ENCODE results near the gene RIBC2. TPM values are rescaled to one million over a fixed set of nuclear protein-coding genes. Genes with fewer than 3 reads are reported as not detected.

The RIBC2 gene
- total and polyA plus RNA-seq, 2 of the 13 experiments (the other 11 are each of a cell fraction or from before 2014, with no cell fraction given): 0.55 TPM; not detected in 1

DNA sequence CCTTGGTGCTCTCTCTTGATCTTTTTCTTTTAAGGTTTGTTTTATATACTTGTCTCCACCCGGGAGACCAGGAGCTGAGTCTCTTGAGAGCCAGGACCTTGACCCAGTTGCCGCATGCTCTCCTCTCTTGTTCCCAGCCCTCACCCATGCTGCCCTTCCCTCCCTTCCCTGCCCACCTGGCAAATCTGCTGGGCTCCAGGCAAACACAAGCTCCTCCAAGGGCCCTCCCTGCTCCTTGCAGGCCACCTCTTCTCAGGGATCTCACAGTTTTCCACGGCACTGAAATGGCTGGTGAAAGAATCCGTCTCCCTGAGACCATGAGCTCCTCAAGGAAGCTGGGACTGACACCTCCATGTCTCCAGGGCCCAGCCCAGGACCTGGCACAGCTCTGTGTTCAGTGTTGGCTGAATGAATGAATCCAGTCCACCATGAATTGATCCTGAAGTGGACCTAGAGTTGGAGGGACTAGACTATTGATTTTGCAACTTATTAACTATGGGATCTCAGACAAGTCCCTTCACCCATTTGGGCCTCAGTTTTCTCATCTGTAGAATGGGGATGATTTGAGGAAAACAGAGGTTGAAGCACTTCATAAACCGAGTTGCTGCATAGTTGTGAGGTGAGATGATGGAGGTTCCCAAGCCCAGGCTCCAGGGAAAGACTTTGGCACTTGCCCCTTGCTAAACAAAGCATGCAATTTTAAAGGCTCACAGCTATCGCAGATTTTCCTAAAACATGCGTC, 64.0 kb downstream of the RIBC2 start:
- Histone ChIP-seq H3K36me3 (replicated peaks in 1 of 2; ENCODE audit: control insufficient read depth in 1 of 2, insufficient read depth in 2 of 2, low read length in 2 of 2) (no peaks in the 10 kb centered on the region), H3K4me2 (ENCODE audit: low read depth, low read length) (peak overlapping the region; percentile 49), H3K4me1 (ENCODE audit: insufficient read depth, low read length) (peaks cover 76% of the 10 kb centered on the region), H3K27me3 (ENCODE audit: control insufficient read depth in 1 of 2, insufficient read depth in 2 of 2, low read length in 2 of 2) (no peaks in the 10 kb centered on the region), H3K27ac (ENCODE audit: extremely low read length, insufficient read depth, low read length) (peak overlapping the region; percentile 16), H3K79me2 (ENCODE audit: insufficient read depth, low read length) (no peaks in the 10 kb centered on the region), H3K9me3 (ENCODE audit: low read length) (no peaks in the 10 kb centered on the region), H4K20me1 (ENCODE audit: insufficient read depth, low read length) (no peaks in the 10 kb centered on the region), H3K4me3 (replicated peaks in 1 of 3; ENCODE audit: insufficient read depth in 1 of 3, low read depth in 2 of 3, low read length in 3 of 3) (no peak overlapping the region; a peak in 1 of 6 replicates), H2AFZ (ENCODE audit: low read length) (no peak overlapping the region), H3K9ac (ENCODE audit: insufficient read depth, low read depth, low read length) (no peak overlapping the region)
- 37% methylated on average over 6 of the region's 7 CpGs for WGBS (ENCODE audit: low lambda C conversion rate)
- ChIA-PET CTCF (ENCODE audit: low intra/inter-chr PET ratio, low total read pairs) (no interaction called here), POLR2A (interaction anchor here (0.7 to 1.1 kb wide), 3 partner anchors 24 to 204 kb away, joined by 3 read pairs; no protein-coding TSS in a partner anchor)
- FAIRE-seq: no peak
- intact Hi-C loops (cut with micrococcal nuclease; ENCODE audit: unreplicated experiment) (loop anchor here (1.0 kb wide), 1 partner anchor 25 kb away; the partner anchor contains the start of gene FBLN1), in situ Hi-C loops (cut with HindIII; ENCODE audit: extremely low pct_ligation_motif_present, low pct_unique_long_range_greater_than_20kb) (no loop called here)
- DNase-seq (ENCODE audit: low spot score): no peak
- no peak for ATAC-seq
- no TSS peak for BruUV-seq (replicated peaks)
- 0 out of 2 replicates have a peak, but pooled peaks have one; percentile 4 for TF ChIP-seq FOXJ3 (CRISPR knock-in tag; IDR thresholded peaks at IDR 0.05; ENCODE audit: borderline replicate concordance)
- TF ChIP-seq KAT8 (CRISPR knock-in tag; IDR thresholded peaks at IDR 0.05): no peak
- peak; percentile 69; the same call in 1 of the 2 replicates for TF ChIP-seq KDM1A (CRISPR knock-in tag; IDR thresholded peaks at IDR 0.05)
- TF ChIP-seq ZNF263 (CRISPR knock-in tag; IDR thresholded peaks at IDR 0.05): no peak
- peak; percentile 76; the same call in 1 of the 2 replicates for TF ChIP-seq CHD4 (IDR thresholded peaks at IDR 0.05; ENCODE audit: borderline replicate concordance, low read length)
- no peak for TF ChIP-seq ZNF350 (CRISPR knock-in tag; IDR thresholded peaks at IDR 0.05; ENCODE audit: borderline replicate concordance, low read depth)
- peak; percentile 98 for TF ChIP-seq ZNF629 (CRISPR knock-in tag; conservative IDR thresholded peaks at IDR 0.05)
- TF ChIP-seq ZMYM3 (CRISPR knock-in tag; IDR thresholded peaks at IDR 0.05): peak; percentile 83
- 0 out of 2 replicates have a peak, but pooled peaks have one; percentile 46 for TF ChIP-seq NRL (CRISPR knock-in tag; IDR thresholded peaks at IDR 0.05; ENCODE audit: borderline replicate concordance)
- TF ChIP-seq ZMYM2 (CRISPR knock-in tag; IDR thresholded peaks at IDR 0.05): 0 out of 2 replicates have a peak, but pooled peaks have one; percentile 37

Measured in HepG2 (cell line).